Measurements from ENCODE around the gene RUVBL2.

Gene RUVBL2

DNA sequence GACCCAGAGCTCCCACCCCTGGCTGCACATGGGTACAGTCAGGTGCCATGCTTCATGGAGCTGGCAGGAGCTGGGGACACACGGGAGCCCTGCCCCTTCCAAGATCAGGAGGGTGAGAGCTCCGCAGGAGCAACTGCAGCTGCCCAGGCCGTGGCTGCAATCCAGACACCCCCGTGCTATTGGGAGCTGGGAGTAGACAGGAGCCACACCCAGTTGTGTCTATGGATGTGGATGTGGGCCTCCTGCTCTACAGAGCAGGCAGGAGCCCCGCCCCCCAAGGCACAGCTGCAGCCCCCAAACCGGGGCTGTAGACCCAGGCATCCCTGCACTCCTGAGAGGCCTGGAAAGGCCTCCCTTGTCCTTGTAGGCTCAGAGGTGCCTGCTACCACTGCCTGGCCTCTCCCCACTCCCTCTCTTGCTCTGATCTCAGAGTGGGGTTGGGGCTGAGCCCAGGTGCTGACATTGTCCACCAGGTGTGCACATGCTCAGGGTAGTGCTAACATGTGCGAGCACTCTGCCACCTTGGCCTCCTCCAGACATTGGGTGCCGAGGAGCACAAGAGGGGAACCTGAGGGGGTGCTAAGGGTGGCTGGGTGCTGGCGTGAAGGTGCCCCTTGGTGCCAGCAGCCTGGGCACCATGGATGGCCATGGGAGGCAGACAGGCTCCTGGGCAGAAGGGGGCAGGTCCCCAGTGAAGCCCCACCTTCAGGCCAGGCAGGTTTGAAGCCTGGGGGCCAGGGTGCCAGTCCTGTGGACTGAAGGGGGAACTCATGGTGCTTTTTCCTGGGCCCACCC lies 47.0 kb upstream of the RUVBL2 start:
- TF ChIP-seq EGR1 (IDR thresholded peaks at IDR 0.05) = no peak
- no peak for TF ChIP-seq EP300 (IDR thresholded peaks at IDR 0.05; ENCODE audit: borderline replicate concordance)
- TF ChIP-seq TAF1 (IDR thresholded peaks at IDR 0.05; ENCODE audit: low read depth) = no peak
- TF ChIP-seq CEBPB (IDR thresholded peaks at IDR 0.05) = no peak
- TF ChIP-seq, protein P1, sequence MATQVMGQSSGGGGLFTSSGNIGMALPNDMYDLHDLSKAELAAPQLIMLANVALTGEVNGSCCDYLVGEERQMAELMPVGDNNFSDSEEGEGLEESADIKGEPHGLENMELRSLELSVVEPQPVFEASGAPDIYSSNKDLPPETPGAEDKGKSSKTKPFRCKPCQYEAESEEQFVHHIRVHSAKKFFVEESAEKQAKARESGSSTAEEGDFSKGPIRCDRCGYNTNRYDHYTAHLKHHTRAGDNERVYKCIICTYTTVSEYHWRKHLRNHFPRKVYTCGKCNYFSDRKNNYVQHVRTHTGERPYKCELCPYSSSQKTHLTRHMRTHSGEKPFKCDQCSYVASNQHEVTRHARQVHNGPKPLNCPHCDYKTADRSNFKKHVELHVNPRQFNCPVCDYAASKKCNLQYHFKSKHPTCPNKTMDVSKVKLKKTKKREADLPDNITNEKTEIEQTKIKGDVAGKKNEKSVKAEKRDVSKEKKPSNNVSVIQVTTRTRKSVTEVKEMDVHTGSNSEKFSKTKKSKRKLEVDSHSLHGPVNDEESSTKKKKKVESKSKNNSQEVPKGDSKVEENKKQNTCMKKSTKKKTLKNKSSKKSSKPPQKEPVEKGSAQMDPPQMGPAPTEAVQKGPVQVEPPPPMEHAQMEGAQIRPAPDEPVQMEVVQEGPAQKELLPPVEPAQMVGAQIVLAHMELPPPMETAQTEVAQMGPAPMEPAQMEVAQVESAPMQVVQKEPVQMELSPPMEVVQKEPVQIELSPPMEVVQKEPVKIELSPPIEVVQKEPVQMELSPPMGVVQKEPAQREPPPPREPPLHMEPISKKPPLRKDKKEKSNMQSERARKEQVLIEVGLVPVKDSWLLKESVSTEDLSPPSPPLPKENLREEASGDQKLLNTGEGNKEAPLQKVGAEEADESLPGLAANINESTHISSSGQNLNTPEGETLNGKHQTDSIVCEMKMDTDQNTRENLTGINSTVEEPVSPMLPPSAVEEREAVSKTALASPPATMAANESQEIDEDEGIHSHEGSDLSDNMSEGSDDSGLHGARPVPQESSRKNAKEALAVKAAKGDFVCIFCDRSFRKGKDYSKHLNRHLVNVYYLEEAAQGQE (IDR thresholded peaks at IDR 0.05; ENCODE audit: low read depth) = no peak
- TF ChIP-seq, protein P2, sequence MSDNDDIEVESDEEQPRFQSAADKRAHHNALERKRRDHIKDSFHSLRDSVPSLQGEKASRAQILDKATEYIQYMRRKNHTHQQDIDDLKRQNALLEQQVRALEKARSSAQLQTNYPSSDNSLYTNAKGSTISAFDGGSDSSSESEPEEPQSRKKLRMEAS (IDR thresholded peaks at IDR 0.05) = no peak
- no peak for TF ChIP-seq TEAD4 (IDR thresholded peaks at IDR 0.05)
- no peak for TF ChIP-seq YY1 (IDR thresholded peaks at IDR 0.05; ENCODE audit: low read depth)
- TF ChIP-seq, protein P3, sequence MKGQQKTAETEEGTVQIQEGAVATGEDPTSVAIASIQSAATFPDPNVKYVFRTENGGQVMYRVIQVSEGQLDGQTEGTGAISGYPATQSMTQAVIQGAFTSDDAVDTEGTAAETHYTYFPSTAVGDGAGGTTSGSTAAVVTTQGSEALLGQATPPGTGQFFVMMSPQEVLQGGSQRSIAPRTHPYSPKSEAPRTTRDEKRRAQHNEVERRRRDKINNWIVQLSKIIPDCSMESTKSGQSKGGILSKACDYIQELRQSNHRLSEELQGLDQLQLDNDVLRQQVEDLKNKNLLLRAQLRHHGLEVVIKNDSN (IDR thresholded peaks at IDR 0.05) = no peak
- TF ChIP-seq CREB1 (IDR thresholded peaks at IDR 0.05; ENCODE audit: low read depth) = no peak
- TF ChIP-seq ZBTB7A (IDR thresholded peaks at IDR 0.05; ENCODE audit: low read depth) = no peak
- no peak for TF ChIP-seq RAD21 (IDR thresholded peaks at IDR 0.05; ENCODE audit: low read depth)
- no peak for TF ChIP-seq TCF12 (IDR thresholded peaks at IDR 0.05; ENCODE audit: low read depth)
- no peak for TF ChIP-seq FOXM1 (IDR thresholded peaks at IDR 0.05; ENCODE audit: borderline replicate concordance, low read depth)
- TF ChIP-seq NFIC (IDR thresholded peaks at IDR 0.05) = no peak

DNA sequence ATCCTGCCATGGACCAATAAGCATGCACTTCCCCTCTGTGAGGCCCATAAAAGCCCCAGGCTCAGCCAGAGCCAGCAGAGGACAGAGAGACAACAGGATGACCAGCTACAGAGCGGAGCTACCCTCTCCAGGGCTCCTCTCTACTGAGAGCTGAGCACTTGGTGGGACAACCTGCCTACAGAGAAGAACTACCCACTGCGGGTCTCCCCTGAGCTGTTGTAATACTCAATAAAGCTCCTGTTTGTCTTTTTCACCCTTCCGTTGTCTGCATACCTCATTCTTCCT lies 46.5 kb upstream of the RUVBL2 start:
- no peak for TF ChIP-seq ZBTB7A (IDR thresholded peaks at IDR 0.05; ENCODE audit: low read depth)

DNA sequence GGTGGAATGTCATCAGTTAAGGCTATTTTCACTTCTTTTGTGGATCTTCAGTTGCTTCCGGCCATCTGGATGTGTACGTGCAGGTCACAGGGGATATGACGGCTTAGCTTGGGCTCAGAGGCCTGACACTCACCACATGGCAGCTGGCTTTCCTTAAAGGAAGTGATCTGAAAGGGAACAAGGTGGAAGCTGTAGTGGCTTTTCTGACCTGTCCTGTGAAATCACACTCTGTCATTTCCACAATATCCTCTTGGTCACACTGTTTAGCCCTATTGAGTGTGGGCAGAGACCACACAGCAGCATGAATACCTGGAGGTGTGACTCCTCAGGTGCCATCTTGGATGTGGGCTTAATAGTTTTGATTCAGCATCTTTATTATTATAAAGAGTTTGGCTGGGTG lies 43.5 kb upstream of the RUVBL2 start:
- no peak for TF ChIP-seq CREB1 (IDR thresholded peaks at IDR 0.05; ENCODE audit: low read depth)

DNA sequence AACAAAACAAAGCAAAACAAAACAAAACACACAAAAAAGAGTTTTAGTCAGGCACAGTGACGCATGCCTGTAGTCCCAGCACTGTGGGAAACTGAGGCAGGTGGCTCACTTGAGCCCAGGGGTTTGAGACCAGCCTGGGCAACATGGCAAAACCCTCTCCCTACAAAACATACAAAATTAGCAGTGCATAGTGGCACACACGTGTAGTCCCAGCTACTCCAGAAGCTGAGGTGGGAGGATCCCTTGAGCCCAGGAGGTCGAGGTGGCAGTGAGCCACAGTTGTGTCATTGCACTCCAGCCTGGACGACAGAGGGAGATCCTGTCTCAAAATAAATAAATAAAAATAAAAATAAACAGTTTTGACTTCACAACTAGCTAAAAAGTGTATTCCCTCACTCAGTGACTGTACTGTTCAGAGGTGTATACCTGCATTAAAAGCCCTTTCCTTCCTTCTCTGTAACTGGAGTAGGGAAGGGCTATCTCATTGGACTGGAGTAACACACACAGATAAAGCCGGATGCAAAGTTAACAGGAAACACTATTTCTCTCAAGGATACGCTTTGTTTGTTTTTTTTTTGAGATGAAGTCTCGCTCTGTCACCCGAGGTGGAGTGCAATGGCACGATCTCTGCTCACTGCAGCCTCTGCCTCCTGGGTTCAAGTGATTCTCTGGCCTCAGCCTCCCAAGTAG lies 42.7 kb upstream of the RUVBL2 start:
- TF ChIP-seq NFIC (IDR thresholded peaks at IDR 0.05) (no peak), EGR1 (IDR thresholded peaks at IDR 0.05) (no peak)

DNA sequence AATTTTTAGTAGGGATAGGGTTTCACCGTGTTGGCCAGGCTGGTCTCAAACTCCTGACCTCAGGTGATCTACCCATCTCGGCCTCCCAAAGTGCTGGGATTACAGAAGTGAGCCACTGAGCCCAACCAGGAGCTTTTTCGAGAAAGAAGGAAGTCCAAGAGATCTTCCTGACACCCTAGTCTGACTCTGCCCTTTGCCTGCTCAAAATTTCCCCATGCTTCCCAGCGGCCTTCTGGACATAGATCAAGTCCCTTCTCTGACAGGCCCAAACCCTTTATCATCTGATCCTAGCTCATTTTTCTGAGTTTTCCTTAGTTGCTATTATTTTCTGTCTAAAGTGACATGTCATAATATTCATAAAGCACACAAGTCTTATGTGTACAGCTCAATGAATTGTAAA lies 40.5 kb upstream of the RUVBL2 start:
- TF ChIP-seq TCF12 (IDR thresholded peaks at IDR 0.05; ENCODE audit: low read depth) (no peak), EP300 (IDR thresholded peaks at IDR 0.05; ENCODE audit: borderline replicate concordance) (no peak)
- TF ChIP-seq, protein P1 (IDR thresholded peaks at IDR 0.05; ENCODE audit: low read depth) = no peak
- TF ChIP-seq, protein P2 (IDR thresholded peaks at IDR 0.05) = no peak

DNA sequence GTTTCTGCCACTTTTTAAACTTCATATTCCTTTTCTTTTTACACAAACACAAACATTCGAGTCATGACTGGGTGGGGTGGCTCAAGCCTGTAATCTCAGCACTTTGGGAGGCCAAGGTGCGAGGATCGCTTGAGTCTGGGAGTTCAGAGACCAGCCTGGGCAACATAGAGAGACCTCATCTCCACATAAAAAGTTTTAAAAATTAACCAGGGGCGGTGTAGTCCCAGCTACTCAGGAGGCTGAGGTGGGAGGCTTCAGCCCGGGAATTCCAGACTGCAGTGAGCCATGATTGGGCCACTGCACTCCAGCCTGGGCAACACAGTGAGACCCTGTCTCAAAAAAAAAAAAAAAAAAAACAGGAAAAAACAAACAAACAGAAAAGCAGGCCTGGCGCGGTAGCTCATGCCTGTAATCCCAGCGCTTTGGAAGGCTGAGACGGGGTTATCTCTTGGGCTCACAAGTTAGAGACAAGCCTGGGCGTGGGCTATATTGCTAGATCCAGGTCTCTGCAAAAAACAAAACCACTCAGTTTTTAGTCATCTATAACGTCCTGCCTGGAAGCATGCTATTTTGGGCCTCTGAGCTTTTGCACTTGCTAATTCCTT lies 39.6 kb upstream of the RUVBL2 start:
- TF ChIP-seq ZBTB7A (IDR thresholded peaks at IDR 0.05; ENCODE audit: low read depth) (no peak), TEAD4 (IDR thresholded peaks at IDR 0.05) (no peak), NFIC (IDR thresholded peaks at IDR 0.05) (no peak), EP300 (IDR thresholded peaks at IDR 0.05; ENCODE audit: borderline replicate concordance) (no peak), TAF1 (IDR thresholded peaks at IDR 0.05; ENCODE audit: low read depth) (no peak; the same call in 1 of the 2 replicates), FOXM1 (IDR thresholded peaks at IDR 0.05; ENCODE audit: borderline replicate concordance, low read depth) (no peak), CEBPB (IDR thresholded peaks at IDR 0.05) (no peak), EGR1 (IDR thresholded peaks at IDR 0.05) (no peak), RAD21 (IDR thresholded peaks at IDR 0.05; ENCODE audit: low read depth) (no peak), CREB1 (IDR thresholded peaks at IDR 0.05; ENCODE audit: low read depth) (no peak), YY1 (IDR thresholded peaks at IDR 0.05; ENCODE audit: low read depth) (no peak), TCF12 (IDR thresholded peaks at IDR 0.05; ENCODE audit: low read depth) (no peak)
- TF ChIP-seq, protein P3 (IDR thresholded peaks at IDR 0.05) = no peak
- TF ChIP-seq, protein P2 (IDR thresholded peaks at IDR 0.05) = no peak
- TF ChIP-seq, protein P1 (IDR thresholded peaks at IDR 0.05; ENCODE audit: low read depth) = no peak

Data from Ishikawa (cell line).